HCT116 (cell line): ENCODE measurements around the gene SLC35E4.

Source experiments
- CEBPB ChIP-seq: IDR thresholded peaks from 2 replicates; pipeline ENCODE4 v1.6.1; 2012; ENCODE audit warnings: low read depth
- CTCF ChIP-seq, 3 experiments: fragments of 200-600 bp in 1 of 3; sonication (generic) in 1 of 3; IDR thresholded peaks in 2 of 3; conservative IDR thresholded peaks in 1 of 3; 2 replicates each; pipeline ENCODE4 v1.5.1; 2012 to 2017; ENCODE audit warnings: low read depth in 2 of 3, low read length in 2 of 3, antibody characterized with exemption in 1 of 3, borderline replicate concordance in 1 of 3, control low read depth in 1 of 3, mild to moderate bottlenecking in 1 of 3, mixed read lengths in 1 of 3, mixed run types in 1 of 3, moderate library complexity in 1 of 3; ENCODE audit not compliant: insufficient read depth in 1 of 3
- EGR1 ChIP-seq: IDR thresholded peaks from 2 replicates; pipeline ENCODE4 v1.6.1; 2012; ENCODE audit warnings: low read depth
- ELF1 ChIP-seq: IDR thresholded peaks from 2 replicates; pipeline ENCODE4 v1.6.1; 2012; ENCODE audit warnings: low read depth, borderline replicate concordance
- EZH2 ChIP-seq: fragments of 200-600 bp; sonication (generic); IDR thresholded peaks from 2 replicates; pipeline ENCODE4 v1.6.1; 2017; ENCODE audit warnings: antibody characterized with exemption, mixed run types
- JUND ChIP-seq: IDR thresholded peaks from 2 replicates; pipeline ENCODE4 v1.6.1; 2012
- POLR2A ChIP-seq: IDR thresholded peaks from 2 replicates; pipeline ENCODE4 v1.7.0; 2011; ENCODE audit warnings: borderline replicate concordance; ENCODE audit not compliant: insufficient read depth, insufficient read length; ENCODE audit errors: extremely low read depth
- POLR2AphosphoS5 ChIP-seq: IDR thresholded peaks from 2 replicates; pipeline ENCODE4 v1.6.1; 2011; ENCODE audit warnings: mild to moderate bottlenecking, low read depth, low read length, moderate library complexity
- SP1 ChIP-seq: IDR thresholded peaks from 2 replicates; pipeline ENCODE4 v1.6.1; 2012; ENCODE audit warnings: low read depth
- SRF ChIP-seq: IDR thresholded peaks from 2 replicates; pipeline ENCODE4 v1.6.1; 2012; ENCODE audit warnings: low read depth
- YY1 ChIP-seq: IDR thresholded peaks from 2 replicates; pipeline ENCODE4 v1.6.1; 2011; ENCODE audit warnings: low read length, low read depth, moderate library complexity, mild to moderate bottlenecking; ENCODE audit not compliant: insufficient replicate concordance; ENCODE audit errors: extremely low read depth
- ZNF274 ChIP-seq: fragments of 200-500 bp; sonication (Bioruptor generic); IDR thresholded peaks from 2 replicates; pipeline ENCODE4 v1.6.1; 2014; ENCODE audit warnings: mild to moderate bottlenecking, low read depth, low read length, inconsistent platforms
- TF ChIP-seq, protein P1 (sequence below): IDR thresholded peaks from 2 replicates; pipeline ENCODE4 v1.6.1; 2012
- TF ChIP-seq, protein P2 (sequence below): IDR thresholded peaks from 2 replicates; pipeline ENCODE4 v1.6.1; 2012

DNA sequence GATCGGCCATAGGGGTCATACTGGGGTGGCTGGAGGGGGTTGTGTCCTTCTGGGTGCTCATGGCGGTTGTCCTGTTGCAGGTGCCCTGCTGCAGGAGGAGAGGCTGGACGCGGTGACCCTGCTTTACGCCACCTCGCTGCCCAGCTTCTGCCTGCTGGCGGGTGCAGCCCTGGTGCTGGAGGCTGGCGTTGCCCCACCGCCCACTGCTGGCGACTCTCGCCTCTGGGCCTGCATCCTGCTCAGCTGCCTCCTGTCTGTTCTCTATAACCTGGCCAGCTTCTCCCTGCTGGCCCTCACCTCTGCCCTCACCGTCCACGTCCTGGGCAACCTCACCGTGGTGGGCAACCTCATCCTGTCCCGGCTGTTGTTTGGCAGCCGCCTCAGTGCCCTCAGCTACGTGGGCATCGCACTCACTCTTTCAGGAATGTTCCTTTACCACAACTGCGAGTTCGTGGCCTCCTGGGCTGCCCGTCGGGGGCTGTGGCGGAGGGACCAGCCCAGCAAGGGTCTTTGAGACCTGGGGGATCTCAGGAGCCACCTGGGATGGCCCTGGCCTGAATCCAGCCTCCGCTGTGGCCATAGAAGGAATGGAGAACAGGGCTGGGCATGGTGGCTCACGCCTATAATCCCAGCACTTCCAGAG lies 11.1 kb downstream of the SLC35E4 start:
- no peak for TF ChIP-seq YY1
- TF ChIP-seq ZNF274, result no peak
- TF ChIP-seq CTCF (IDR thresholded peaks at IDR 0.05 in 2 of 3, conservative IDR thresholded peaks at IDR 0.05 in 1 of 3; ENCODE audit: borderline replicate concordance in 1 of 3, insufficient read depth in 1 of 3, low read depth in 2 of 3, low read length in 2 of 3), result no peak
- TF ChIP-seq EZH2, result no peak
- TF ChIP-seq SP1, result no peak
- TF ChIP-seq POLR2A, result no peak
- TF ChIP-seq ELF1, result no peak
- TF ChIP-seq, protein P1, sequence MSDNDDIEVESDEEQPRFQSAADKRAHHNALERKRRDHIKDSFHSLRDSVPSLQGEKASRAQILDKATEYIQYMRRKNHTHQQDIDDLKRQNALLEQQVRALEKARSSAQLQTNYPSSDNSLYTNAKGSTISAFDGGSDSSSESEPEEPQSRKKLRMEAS, result no peak
- no peak for TF ChIP-seq POLR2AphosphoS5
- no peak for TF ChIP-seq CEBPB
- TF ChIP-seq SRF, result no peak
- no peak for TF ChIP-seq EGR1
- TF ChIP-seq, protein P2, sequence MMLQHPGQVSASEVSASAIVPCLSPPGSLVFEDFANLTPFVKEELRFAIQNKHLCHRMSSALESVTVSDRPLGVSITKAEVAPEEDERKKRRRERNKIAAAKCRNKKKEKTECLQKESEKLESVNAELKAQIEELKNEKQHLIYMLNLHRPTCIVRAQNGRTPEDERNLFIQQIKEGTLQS, result no peak
- no peak for TF ChIP-seq JUND
